GM12892 (cell line): ENCODE results near the gene FBXO17.

Experiments used
- POLR2A ChIP-seq: IDR thresholded peaks from 2 replicates; pipeline ENCODE4 v1.6.1; 2011; ENCODE audit warnings: low read depth, low read length, control low read depth
- POLR2AphosphoS5 ChIP-seq: IDR thresholded peaks from 2 replicates; pipeline ENCODE4 v1.6.1; 2011; ENCODE audit warnings: low read depth, low read length, control low read depth
- TAF1 ChIP-seq: IDR thresholded peaks from 2 replicates; pipeline ENCODE4 v1.6.1; 2011; ENCODE audit warnings: low read depth, mild to moderate bottlenecking, control low read depth, low read length, borderline replicate concordance

- TF ChIP-seq POLR2AphosphoS5 (no peak), POLR2A (no peak), TAF1 (no peak)
These were observed 57.0 kb downstream of the FBXO17 start for GRCh38 chr19:38918526-38918925.
